H7 (cell line): ENCODE data around the gene CASP4. TPM values are rescaled to one million over a fixed set of nuclear protein-coding genes. Genes with fewer than 3 reads are reported as not detected.
"Not testable (repeated sequence)": the region's sequence is repeated elsewhere in the genome, so short reads cannot be mapped to it uniquely, and the experiment has no call there.

ENCODE experiments used
- DNase-seq: peaks from one replicate; pipeline ENCODE4 v3.0.0; 2012
- H3K27me3 ChIP-seq: 2 replicates; pipeline ENCODE4 v1.6.0; 2011; ENCODE audit warnings: mild to moderate bottlenecking, low read length; ENCODE audit not compliant: control insufficient read depth, insufficient read depth
- H3K36me3 ChIP-seq: replicated peaks from 2 replicates; pipeline ENCODE4 v1.5.1; 2011; ENCODE audit warnings: low read length; ENCODE audit not compliant: control insufficient read depth, insufficient read depth
- H3K4me3 ChIP-seq: 2 replicates; pipeline ENCODE4 v1.5.1; 2011; ENCODE audit warnings: low read depth, mild to moderate bottlenecking, control low read depth, low read length, moderate library complexity; ENCODE audit not compliant: insufficient read depth
- total RNA-seq: library from RNA; depleted of rRNA; stranded (reverse); fragments of >200 nt; shearing (Covaris generic); gene quantifications from 2 replicates; pipeline ENCODE4 v1.2.3, GENCODE V29; 2014

The CASP4 gene
- total RNA-seq, 1 experiment from 2014 or later: not detected

GRCh38 chr11:104970756-104971155, 2.4 kb upstream of the CASP4 start:
- H3K4me3 ChIP-seq: no peak overlapping the region
- no peaks in the 10 kb centered on the region for H3K27me3 ChIP-seq
- no peaks in the 10 kb centered on the region for H3K36me3 ChIP-seq
- no peak for DNase-seq

GRCh38 chr11:104968856-104969776, 742 bp upstream of the CASP4 start:
- DNase-seq: peak; percentile 4
- Histone ChIP-seq H3K27me3 (no peaks in the 10 kb centered on the region), H3K4me3 (no peak overlapping the region), H3K36me3 (no peaks in the 10 kb centered on the region)

- Histone ChIP-seq H3K27me3 (no peaks in the 10 kb centered on the region), H3K36me3 (no peaks in the 10 kb centered on the region), H3K4me3 (no peak overlapping the region)
- DNase-seq: no peak
Observed at GRCh38 chr11:104967534-104968354, 630 bp downstream of the CASP4 start.

- Histone ChIP-seq H3K4me3 (no peak overlapping the region), H3K27me3 (no peaks in the 10 kb centered on the region), H3K36me3 (no peaks in the 10 kb centered on the region)
- no peak for DNase-seq
Observed at GRCh38 chr11:104965735-104966134, 2.6 kb downstream of the CASP4 start.

- H3K4me3 ChIP-seq: no peak overlapping the region
- DNase-seq: no peak
- no peaks in the 10 kb centered on the region for H3K27me3 ChIP-seq
- no peaks in the 10 kb centered on the region for H3K36me3 ChIP-seq
Observed at GRCh38 chr11:104964247-104964646, 4.1 kb downstream of the CASP4 start.

GRCh38 chr11:104962852-104963251, 5.5 kb downstream of the CASP4 start:
- no peaks in the 10 kb centered on the region for H3K27me3 ChIP-seq
- DNase-seq: no peak
- no peak overlapping the region for H3K4me3 ChIP-seq
- H3K36me3 ChIP-seq: no peaks in the 10 kb centered on the region

- Histone ChIP-seq H3K27me3 (no peaks in the 10 kb centered on the region), H3K4me3 (no peak overlapping the region), H3K36me3 (no peaks in the 10 kb centered on the region)
- no peak for DNase-seq
Observed at GRCh38 chr11:104957280-104957679, 11.1 kb downstream of the CASP4 start.

GRCh38 chr11:104956528-104956927, 11.8 kb downstream of the CASP4 start:
- Histone ChIP-seq H3K27me3 (no peaks in the 10 kb centered on the region), H3K36me3 (no peaks in the 10 kb centered on the region), H3K4me3 (no peak overlapping the region)
- DNase-seq: no peak

GRCh38 chr11:104946907-104947306, 21.5 kb downstream of the CASP4 start:
- no peak overlapping the region for H3K4me3 ChIP-seq
- DNase-seq: peak; percentile 3
- no peaks in the 10 kb centered on the region for H3K27me3 ChIP-seq
- no peaks in the 10 kb centered on the region for H3K36me3 ChIP-seq

GRCh38 chr11:104944076-104944475, 24.3 kb downstream of the CASP4 start:
- Histone ChIP-seq H3K36me3 (no peaks in the 10 kb centered on the region), H3K27me3 (no peaks in the 10 kb centered on the region), H3K4me3 (no peak overlapping the region)
- DNase-seq: no peak

- DNase-seq: no peak
- Histone ChIP-seq H3K27me3 (no peaks in the 10 kb centered on the region), H3K4me3 (no peak overlapping the region), H3K36me3 (no peaks in the 10 kb centered on the region)
Observed at GRCh38 chr11:104943561-104943960, 24.8 kb downstream of the CASP4 start.

- no peaks in the 10 kb centered on the region for H3K27me3 ChIP-seq
Observed at GRCh38 chr11:104934594-104934993, 33.8 kb downstream of the CASP4 start.

GRCh38 chr11:104934073-104934472, 34.3 kb downstream of the CASP4 start:
- not testable (repeated sequence) for H3K27me3 ChIP-seq, H3K4me3 ChIP-seq, DNase-seq, H3K36me3 ChIP-seq

More at GRCh38 chr11:104934594-104934993, 33.8 kb downstream of the CASP4 start:
- no peak for DNase-seq
- H3K4me3 ChIP-seq: no peak overlapping the region
- H3K36me3 ChIP-seq: no peaks in the 10 kb centered on the region

GRCh38 chr11:104928811-104929210, 39.6 kb downstream of the CASP4 start:
- H3K36me3 ChIP-seq: no peaks in the 10 kb centered on the region
- no peak for DNase-seq
- no peak overlapping the region for H3K4me3 ChIP-seq
- no peaks in the 10 kb centered on the region for H3K27me3 ChIP-seq
